HCT116 (cell line): ENCODE measurements around the gene BCL11B. TPM values are rescaled to one million over a fixed set of nuclear protein-coding genes. Genes with fewer than 3 reads are reported as not detected.

Source experiments
- ATAC-seq: fragments of 200-7000 bp; cut with Tn5 transposase; 2 replicates; pipeline ENCODE4 v1.9.1; 2020; ENCODE audit warnings: mild to moderate bottlenecking, moderate library complexity
- BruUV-seq: library from RNA; stranded (reverse); fragments of 400-500 nt; replicated peaks from 2 replicates; lab custom pipeline; 2021; lab: Mats Ljungman, UMichigan
- CTCF ChIA-PET: fragments of 300-600 bp; sonication (Branson Sonifier 250); formaldehyde crosslinking; loops from one replicate; lab custom pipeline; 2021; ENCODE audit warnings: antibody characterized with exemption; lab: Charles Lee
- POLR2A ChIA-PET: fragments of 300-600, 350-600 bp; sonication (Branson Sonifier 250); formaldehyde crosslinking; loops from one replicate; lab custom pipeline; 2021; ENCODE audit warnings: antibody characterized with exemption; lab: Charles Lee
- RAD21 ChIA-PET, 2 experiments: fragments of 300-600 bp; sonication (Branson Sonifier 250); formaldehyde crosslinking; loops; one replicate each; lab custom pipeline; 2023; ENCODE audit warnings: low total read pairs in 2 of 2; ENCODE audit not compliant: uncharacterized antibody in 2 of 2, unreplicated experiment in 2 of 2, low non-redundant PET in 1 of 2; lab: Charles Lee
- DNase-seq: peaks from one replicate; pipeline ENCODE4 v3.0.0-alpha.2; 2010; ENCODE audit warnings: low read depth, low spot score
- H2AFZ ChIP-seq: fragments of 200-600 bp; shearing (Covaris generic), sonication (generic); 2 replicates; pipeline ENCODE4 v1.6.1; 2017; ENCODE audit warnings: low read depth, mixed run types, mixed read lengths, antibody characterized with exemption, low read length; ENCODE audit not compliant: poor library complexity, severe bottlenecking
- H3K27ac ChIP-seq: 2 replicates; pipeline ENCODE4 v1.5.1; 2012; ENCODE audit warnings: low read depth, low read length
- H3K27me3 ChIP-seq: fragments of 200-600 bp; sonication (generic); 2 replicates; pipeline ENCODE4 v1.6.1; 2016; ENCODE audit warnings: mixed run types, low read length, mixed read lengths; ENCODE audit not compliant: insufficient read depth
- H3K36me3 ChIP-seq, 2 experiments: fragments of 200-500 bp in 1 of 2; fragments of 200-600 bp in 1 of 2; sonication (Bioruptor generic) in 1 of 2; sonication (generic) in 1 of 2; 2 replicates each; pipeline versions ENCODE4 v1.5.1 to v1.6.1; 2014 to 2016; ENCODE audit warnings: low read length in 2 of 2, inconsistent platforms in 1 of 2, mixed read lengths in 1 of 2, mixed run types in 1 of 2; ENCODE audit not compliant: insufficient read depth in 2 of 2, control insufficient read depth in 1 of 2
- H3K4me1 ChIP-seq, 2 experiments: fragments of 200-600 bp in 1 of 2; sonication (generic) in 1 of 2; 2 replicates each; pipeline versions ENCODE4 v1.5.1 to v1.6.1; 2012 to 2017; ENCODE audit warnings: low read length in 2 of 2, inconsistent platforms in 1 of 2, mild to moderate bottlenecking in 1 of 2, mixed read lengths in 1 of 2, mixed run types in 1 of 2, moderate library complexity in 1 of 2; ENCODE audit not compliant: insufficient read depth in 2 of 2, control insufficient read depth in 1 of 2
- H3K4me2 ChIP-seq: fragments of 200-600 bp; sonication (generic); 2 replicates; pipeline ENCODE4 v1.6.1; 2017; ENCODE audit warnings: mixed run types, low read length, mixed read lengths
- H3K4me3 ChIP-seq, 2 experiments: fragments of 200-600 bp in 1 of 2; sonication (generic) in 1 of 2; replicated peaks in 1 of 2; 2 replicates each; pipeline ENCODE4 v1.5.1; 2011 to 2016; ENCODE audit warnings: low read length in 2 of 2, control low read depth in 1 of 2, low read depth in 1 of 2, mild to moderate bottlenecking in 1 of 2, mixed read lengths in 1 of 2, mixed run types in 1 of 2
- H3K79me2 ChIP-seq: fragments of 200-600 bp; sonication (generic); 2 replicates; pipeline ENCODE4 v1.6.1; 2017; ENCODE audit warnings: mild to moderate bottlenecking, mixed run types, low read length, moderate library complexity, mixed read lengths; ENCODE audit not compliant: insufficient read depth
- H3K9ac ChIP-seq: fragments of 200-600 bp; sonication (generic); 2 replicates; pipeline ENCODE4 v1.6.1; 2016; ENCODE audit warnings: low read length, mixed read lengths
- H3K9me2 ChIP-seq: fragments of 200-600 bp; sonication (generic), shearing (Covaris generic); 2 replicates; pipeline ENCODE4 v1.6.1; 2017; ENCODE audit warnings: mixed run types, mild to moderate bottlenecking, moderate library complexity; ENCODE audit not compliant: insufficient read depth
- H3K9me3 ChIP-seq, 2 experiments: fragments of 200-500 bp in 1 of 2; fragments of 200-600 bp in 1 of 2; sonication (Bioruptor generic) in 1 of 2; sonication (generic) in 1 of 2; 2 replicates each; pipeline ENCODE4 v1.6.1; 2014 to 2017; ENCODE audit warnings: low read length in 2 of 2, mixed read lengths in 2 of 2, inconsistent platforms in 1 of 2, low read depth in 1 of 2, mild to moderate bottlenecking in 1 of 2, mixed run types in 1 of 2, moderate library complexity in 1 of 2; ENCODE audit not compliant: control insufficient read depth in 1 of 2, insufficient read depth in 1 of 2
- H4K20me1 ChIP-seq: fragments of 200-600 bp; sonication (generic), shearing (Covaris generic); 2 replicates; pipeline ENCODE4 v1.6.1; 2017; ENCODE audit warnings: mixed run types, mild to moderate bottlenecking, moderate library complexity; ENCODE audit not compliant: insufficient read depth
- REST ChIP-seq: IDR thresholded peaks from 2 replicates; pipeline ENCODE4 v1.6.1; 2012; ENCODE audit warnings: low read depth
- SP1 ChIP-seq: IDR thresholded peaks from 2 replicates; pipeline ENCODE4 v1.6.1; 2012; ENCODE audit warnings: low read depth
- intact Hi-C: fragments of 100-400 bp; cut with micrococcal nuclease; formaldehyde crosslinking; loops from 2 replicates; pipeline ENCODE4 v1.10.0; 2022
- total RNA-seq: library from RNA; stranded (reverse); gene quantifications from one replicate; pipeline ENCODE4 v1.2.1, GENCODE V29; 2021; ENCODE audit not compliant: unreplicated experiment

The BCL11B gene
- total RNA-seq, 1 experiment from 2014 or later, result 1.1 TPM

DNA sequence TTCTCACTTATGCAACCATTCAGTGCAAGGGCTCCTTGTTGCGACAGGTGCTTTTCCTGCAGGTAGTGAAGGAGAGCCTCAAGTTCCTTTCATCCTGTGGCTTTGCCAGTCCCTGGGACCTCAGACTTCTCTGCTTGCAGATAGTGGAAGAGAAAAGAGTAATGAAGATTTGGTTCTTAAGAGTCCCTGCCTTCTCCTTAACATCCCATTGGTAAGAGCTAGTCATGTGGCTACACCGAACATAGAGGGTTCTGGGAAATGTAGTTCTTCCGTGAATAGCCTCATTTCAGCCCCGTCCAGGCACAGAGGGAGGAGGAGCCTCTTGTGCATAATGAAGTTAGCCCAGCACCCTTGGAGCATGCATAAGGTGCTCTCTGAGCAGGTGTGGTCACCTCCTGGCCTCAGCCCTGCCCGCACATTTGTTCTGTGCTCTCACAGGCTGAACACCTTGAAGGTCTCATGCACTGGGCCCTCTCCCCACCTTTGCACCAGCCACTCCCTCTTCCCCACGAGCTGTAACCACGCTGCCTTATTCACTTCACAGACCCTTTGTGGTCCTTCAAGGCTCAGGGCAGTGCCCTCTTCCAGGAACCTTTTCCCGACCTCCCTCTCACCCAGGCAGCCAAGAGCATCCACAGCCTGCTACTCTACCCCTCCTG lies 134.0 kb downstream of the BCL11B start:
- ATAC-seq (peak; percentile 99), DNase-seq (peak; percentile 69)
- CTCF ChIA-PET, result no interaction called here
- Histone ChIP-seq H3K9me3 (no peaks in the 10 kb centered on the region), H3K27ac (no peak overlapping the region), H3K4me1 (peaks cover 0 to 7% of the 10 kb centered on the region in 2 experiments; a peak in 1 of 4 replicates), H3K9ac (no peak overlapping the region), H4K20me1 (no peaks in the 10 kb centered on the region), H3K36me3 (no peaks in the 10 kb centered on the region), H3K79me2 (no peaks in the 10 kb centered on the region), H3K4me3 (no peak overlapping the region), H3K4me2 (peak overlapping the region; percentile 45; the same call in 1 of the 2 replicates), H2AFZ (peak overlapping the region; percentile 90), H3K27me3 (no peaks in the 10 kb centered on the region), H3K9me2 (no peaks in the 10 kb centered on the region)
- BruUV-seq, result no TSS peak
- intact Hi-C loops, result no loop called here
- TF ChIP-seq REST, result no peak
- 0 out of 2 replicates have a peak, but pooled peaks have one; percentile 59 for TF ChIP-seq SP1
- POLR2A ChIA-PET, result no interaction called here
- RAD21 ChIA-PET, result interaction anchor here in 1 of 2 experiments (0.6 kb wide), 1 partner anchor 72 kb away, joined by 3 read pairs; no protein-coding TSS in a partner anchor
